H1 (cell line): ENCODE results near the gene ARMH2.

Experiments used
- RXRA ChIP-seq: IDR thresholded peaks from 2 replicates; pipeline ENCODE4 v1.6.1; 2011; ENCODE audit warnings: low read depth, mild to moderate bottlenecking, low read length, moderate library complexity; ENCODE audit not compliant: insufficient read depth
- YY1 ChIP-seq: IDR thresholded peaks from 2 replicates; pipeline ENCODE4 v1.6.1; 2011; ENCODE audit warnings: low read depth, mild to moderate bottlenecking, low read length
- TF ChIP-seq, protein P1 (sequence below), 3 experiments: IDR thresholded peaks; 1 replicate in 2 of 3; 2 replicates in 1 of 3; pipeline versions ENCODE4 v1.5.1 to v1.6.1; 2011; ENCODE audit warnings: low read length in 3 of 3, mild to moderate bottlenecking in 3 of 3, inconsistent platforms in 2 of 3, low read depth in 1 of 3, moderate library complexity in 1 of 3; ENCODE audit not compliant: insufficient read depth in 1 of 3; ENCODE audit errors: control extremely low read depth in 1 of 3

GRCh38 chr6:24763578-24763977 is 35.1 kb downstream of the ARMH2 start:
- TF ChIP-seq YY1 (no peak), RXRA (no peak)
- TF ChIP-seq, protein P1, sequence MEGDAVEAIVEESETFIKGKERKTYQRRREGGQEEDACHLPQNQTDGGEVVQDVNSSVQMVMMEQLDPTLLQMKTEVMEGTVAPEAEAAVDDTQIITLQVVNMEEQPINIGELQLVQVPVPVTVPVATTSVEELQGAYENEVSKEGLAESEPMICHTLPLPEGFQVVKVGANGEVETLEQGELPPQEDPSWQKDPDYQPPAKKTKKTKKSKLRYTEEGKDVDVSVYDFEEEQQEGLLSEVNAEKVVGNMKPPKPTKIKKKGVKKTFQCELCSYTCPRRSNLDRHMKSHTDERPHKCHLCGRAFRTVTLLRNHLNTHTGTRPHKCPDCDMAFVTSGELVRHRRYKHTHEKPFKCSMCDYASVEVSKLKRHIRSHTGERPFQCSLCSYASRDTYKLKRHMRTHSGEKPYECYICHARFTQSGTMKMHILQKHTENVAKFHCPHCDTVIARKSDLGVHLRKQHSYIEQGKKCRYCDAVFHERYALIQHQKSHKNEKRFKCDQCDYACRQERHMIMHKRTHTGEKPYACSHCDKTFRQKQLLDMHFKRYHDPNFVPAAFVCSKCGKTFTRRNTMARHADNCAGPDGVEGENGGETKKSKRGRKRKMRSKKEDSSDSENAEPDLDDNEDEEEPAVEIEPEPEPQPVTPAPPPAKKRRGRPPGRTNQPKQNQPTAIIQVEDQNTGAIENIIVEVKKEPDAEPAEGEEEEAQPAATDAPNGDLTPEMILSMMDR (IDR thresholded peaks at IDR 0.05; ENCODE audit: control extremely low read depth in 1 of 3, insufficient read depth in 1 of 3, low read depth in 1 of 3, low read length in 3 of 3) = no peak
